Measurements from ENCODE around the gene KCNAB1.

DNA sequence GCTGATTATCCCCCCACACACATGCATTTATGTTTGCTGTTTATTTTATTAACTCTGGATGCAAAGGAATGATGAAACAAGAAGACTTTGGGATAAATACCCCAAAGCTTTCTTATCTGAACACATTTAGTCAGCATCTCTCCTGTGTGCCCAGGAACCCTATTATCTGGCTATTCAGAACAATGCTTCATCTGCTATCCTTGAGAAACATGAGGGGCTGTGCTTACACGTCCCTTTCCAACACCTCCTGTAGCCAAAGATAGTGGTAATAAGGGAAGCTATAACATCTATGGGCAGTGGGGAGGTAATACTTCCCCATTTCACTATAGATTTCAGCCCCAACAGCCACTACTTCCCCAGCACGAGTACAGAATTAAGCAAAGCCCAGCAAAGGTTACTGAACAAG lies 339.8 kb downstream of the KCNAB1 start:
- TF ChIP-seq, protein P1, sequence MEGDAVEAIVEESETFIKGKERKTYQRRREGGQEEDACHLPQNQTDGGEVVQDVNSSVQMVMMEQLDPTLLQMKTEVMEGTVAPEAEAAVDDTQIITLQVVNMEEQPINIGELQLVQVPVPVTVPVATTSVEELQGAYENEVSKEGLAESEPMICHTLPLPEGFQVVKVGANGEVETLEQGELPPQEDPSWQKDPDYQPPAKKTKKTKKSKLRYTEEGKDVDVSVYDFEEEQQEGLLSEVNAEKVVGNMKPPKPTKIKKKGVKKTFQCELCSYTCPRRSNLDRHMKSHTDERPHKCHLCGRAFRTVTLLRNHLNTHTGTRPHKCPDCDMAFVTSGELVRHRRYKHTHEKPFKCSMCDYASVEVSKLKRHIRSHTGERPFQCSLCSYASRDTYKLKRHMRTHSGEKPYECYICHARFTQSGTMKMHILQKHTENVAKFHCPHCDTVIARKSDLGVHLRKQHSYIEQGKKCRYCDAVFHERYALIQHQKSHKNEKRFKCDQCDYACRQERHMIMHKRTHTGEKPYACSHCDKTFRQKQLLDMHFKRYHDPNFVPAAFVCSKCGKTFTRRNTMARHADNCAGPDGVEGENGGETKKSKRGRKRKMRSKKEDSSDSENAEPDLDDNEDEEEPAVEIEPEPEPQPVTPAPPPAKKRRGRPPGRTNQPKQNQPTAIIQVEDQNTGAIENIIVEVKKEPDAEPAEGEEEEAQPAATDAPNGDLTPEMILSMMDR (IDR thresholded peaks at IDR 0.05; ENCODE audit: low read length): no peak
- TF ChIP-seq EZH2 (optimal IDR thresholded peaks at IDR 0.05; ENCODE audit: low read depth, low read length): no peak
